Measurements from ENCODE around the gene SLC25A23.
"Not testable (repeated sequence)": the region's sequence is repeated elsewhere in the genome, so short reads cannot be mapped to it uniquely, and the experiment has no call there.

The SLC25A23 gene

DNA sequence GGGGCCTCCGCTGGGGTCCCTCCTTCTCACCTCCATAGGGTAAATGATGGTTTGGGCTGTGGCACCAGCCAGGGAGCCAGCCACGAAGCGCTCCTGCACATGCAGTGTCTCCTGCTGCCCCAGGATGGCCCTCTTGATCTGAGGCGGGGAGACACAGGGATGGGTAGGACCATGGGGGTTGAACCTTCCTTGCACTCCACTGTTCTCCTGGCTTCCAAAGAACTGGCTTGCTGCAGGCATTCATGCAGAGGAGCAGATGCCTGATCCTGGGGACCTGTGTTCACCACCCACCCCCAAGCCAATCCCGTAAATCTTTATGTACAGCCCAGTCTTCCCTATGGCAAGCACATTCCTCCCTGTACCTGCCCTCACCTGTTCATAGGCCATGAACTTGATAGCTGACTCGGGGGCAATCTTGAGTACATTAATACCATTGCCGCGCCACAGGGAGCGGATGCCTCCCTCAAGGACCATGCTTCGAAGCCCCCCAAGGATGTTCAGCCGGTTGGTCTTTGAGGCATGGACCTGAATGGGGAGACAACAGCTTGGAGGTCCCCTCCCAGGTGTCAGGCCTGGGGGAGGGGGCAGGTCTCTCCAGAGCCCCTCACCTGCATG, 5.5 kb downstream of the SLC25A23 start:
- no peak for DNase-seq

DNA sequence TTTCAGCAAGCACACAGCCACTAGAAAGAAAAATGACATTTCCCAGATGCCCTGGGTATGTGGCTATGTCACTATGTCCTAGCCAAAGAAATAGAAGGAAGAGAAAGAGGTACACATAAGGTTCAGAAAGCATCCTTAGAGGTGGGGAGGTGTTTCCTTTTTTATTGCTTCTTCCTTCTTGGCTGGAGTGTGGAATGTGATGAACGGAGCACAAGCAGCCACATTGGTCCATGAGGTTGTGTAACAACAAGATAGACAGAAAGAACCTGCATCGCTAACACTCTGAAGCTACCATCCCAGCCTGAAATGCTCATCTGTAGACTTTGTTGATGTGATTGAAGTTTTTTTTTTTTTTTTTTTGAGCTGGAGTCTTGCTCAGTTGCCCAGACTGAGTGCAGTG, 6.7 kb downstream of the SLC25A23 start:
- no peak for DNase-seq

DNA sequence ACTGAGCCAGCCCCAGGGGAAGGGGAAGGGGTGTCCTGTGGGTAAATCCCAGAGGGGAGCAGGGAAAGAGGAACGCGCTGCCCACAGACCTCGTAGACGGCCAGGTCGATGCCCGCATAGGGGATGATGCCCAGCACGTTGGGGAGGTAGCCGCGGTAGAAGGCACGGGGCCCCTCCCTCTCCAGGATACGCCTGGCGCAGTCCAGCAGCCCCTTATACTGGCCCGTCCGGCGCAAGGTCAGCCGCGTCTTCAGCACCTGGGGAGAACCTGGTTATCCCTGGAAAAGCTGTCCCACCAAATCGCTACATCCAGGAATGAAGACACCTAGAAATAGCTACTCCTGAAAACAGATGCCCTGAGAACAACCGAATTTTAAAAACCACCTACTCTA, 7.4 kb downstream of the SLC25A23 start:
- no peak for DNase-seq

DNA sequence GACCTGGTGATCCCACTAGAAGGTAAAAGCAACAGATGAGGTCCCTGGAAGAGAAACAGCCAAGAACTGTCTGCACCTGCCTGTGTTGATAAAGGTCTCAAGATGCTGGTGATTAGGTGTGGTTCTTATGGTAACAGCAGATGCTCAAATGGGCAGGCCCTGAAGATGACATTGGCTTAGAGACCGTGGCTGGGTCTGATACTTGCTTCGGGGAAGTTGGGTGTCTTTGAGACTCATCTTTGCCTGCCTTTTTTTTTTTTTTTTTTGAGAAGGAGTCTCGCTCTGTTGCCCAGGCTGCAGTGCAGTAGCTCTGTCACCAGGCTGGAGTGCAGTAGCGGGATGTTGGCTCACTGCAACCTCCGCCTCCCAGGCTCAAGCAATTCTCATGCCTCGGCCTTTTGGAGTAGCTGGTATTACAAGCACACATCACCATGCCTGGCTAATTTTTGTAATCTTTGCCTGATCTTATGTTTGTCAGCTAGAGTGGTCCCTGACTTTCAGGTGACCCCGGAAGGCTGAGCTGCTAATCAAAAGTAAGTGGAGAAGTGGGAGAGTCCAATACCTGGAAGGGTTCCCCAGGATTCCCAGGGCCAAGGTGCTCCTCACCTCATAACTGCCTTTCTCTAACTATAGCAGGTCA, 7.9 kb downstream of the SLC25A23 start:
- no peak for DNase-seq

DNA sequence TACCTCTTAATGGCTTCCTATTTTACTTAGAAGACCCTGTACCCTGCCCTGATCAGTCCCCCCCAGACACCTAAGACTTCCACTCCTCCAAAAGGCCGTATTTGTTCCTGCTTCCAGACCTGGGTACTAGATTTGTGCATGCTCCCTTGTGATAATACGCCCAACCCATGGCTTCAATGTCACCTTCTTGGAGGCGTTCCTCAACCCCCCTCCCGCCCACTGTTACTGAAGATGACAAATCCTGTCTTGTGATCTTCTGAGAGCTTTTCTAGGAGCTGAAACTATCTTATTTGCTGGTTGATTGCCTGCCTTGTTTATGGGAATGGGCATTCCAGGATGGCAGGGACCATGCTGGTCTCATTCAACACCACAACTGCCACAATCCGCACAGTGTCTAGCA, 9.4 kb downstream of the SLC25A23 start:
- no peak for DNase-seq

GRCh38 chr19:6448045-6448444, 11.5 kb downstream of the SLC25A23 start:
- no peak for DNase-seq

GRCh38 chr19:6446452-6446851, 13.1 kb downstream of the SLC25A23 start:
- no peak for DNase-seq

GRCh38 chr19:6443986-6444385, 15.6 kb downstream of the SLC25A23 start:
- DNase-seq = no peak

GRCh38 chr19:6442087-6442688, 17.4 kb downstream of the SLC25A23 start:
- no peak for DNase-seq

GRCh38 chr19:6440905-6441304, 18.7 kb downstream of the SLC25A23 start:
- no peak for DNase-seq

DNA sequence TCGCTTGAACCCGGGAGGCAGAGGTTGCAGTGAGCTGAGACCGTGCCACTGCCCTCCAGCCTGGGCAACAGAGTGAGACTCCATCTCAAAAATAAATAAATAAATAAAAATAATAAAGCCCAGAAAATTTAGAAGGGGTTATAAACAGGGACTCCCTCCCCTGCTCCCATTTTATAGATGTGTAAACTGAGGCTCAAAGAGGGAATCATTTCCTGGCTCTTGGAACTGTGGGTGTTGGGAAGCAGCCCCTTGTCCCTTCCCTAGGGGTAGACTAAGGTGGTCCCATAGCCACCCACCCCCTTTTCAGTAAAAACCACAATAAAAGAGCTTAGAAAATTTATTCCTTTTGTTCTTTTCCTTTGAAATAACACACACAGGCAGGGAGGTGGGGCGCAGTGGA, 19.8 kb downstream of the SLC25A23 start:
- DNase-seq = no peak

- no peak for DNase-seq
Observed at GRCh38 chr19:6433663-6434062, 25.9 kb downstream of the SLC25A23 start, which contains the start of gene SLC25A41. Gene SLC25A41, minus strand, starts transcription at chr19:6433763. Its CDS starts 70 bp downstream, at chr19:6433693.

- no peak for DNase-seq
Observed at GRCh38 chr19:6433165-6433564, 26.4 kb downstream of the SLC25A23 start.

- no peak for DNase-seq
Observed at GRCh38 chr19:6431891-6432290, 27.7 kb downstream of the SLC25A23 start.

DNA sequence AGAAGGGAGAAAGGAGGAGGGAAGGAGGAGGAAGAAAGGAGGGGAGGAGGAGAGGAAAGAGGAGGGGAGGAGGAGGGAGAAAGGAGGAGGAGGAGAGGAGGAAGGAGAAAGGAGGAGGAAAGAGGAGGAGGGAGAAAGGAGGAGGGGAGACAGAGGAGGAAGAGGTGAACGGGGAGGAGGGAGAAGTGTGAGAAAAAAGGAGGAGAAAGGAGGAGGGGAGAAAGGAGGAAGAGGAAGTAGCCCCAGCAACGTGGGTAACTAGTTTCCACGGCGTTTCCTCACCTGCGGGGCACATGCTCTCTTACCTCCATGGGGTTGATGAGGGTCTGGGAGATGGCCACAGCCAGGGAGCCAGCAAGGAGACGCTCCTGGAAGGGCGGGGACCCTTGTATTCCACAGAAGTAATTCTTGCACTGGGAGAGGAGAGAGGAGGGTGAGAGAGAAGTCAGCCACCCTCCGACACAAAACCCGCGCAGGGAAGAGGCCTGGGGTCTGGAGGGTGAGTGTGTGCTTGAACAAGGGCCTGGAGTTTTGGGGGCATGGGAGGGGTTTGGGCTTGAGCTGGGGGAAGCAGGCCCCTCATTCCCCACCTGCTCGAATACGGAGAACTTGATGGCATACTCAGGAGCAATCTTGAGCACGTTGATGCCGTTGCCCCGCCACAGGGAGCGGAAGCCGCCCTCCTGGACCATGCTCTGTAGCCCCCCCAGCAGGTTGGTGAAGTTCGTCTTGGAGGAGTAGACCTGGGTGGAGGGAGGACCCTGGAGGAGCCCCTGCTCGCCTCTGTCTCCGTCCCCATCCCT, 30.0 kb downstream of the SLC25A23 start:
- DNase-seq = no peak

- DNase-seq = not testable (repeated sequence)
Observed at GRCh38 chr19:6428692-6429418, 30.7 kb downstream of the SLC25A23 start.

GRCh38 chr19:6427131-6427530, 32.5 kb downstream of the SLC25A23 start:
- DNase-seq = no peak

GRCh38 chr19:6425732-6426620, 33.6 kb downstream of the SLC25A23 start:
- no peak for DNase-seq

- DNase-seq = peak; percentile 100
Observed at GRCh38 chr19:6424939-6425731, 34.5 kb downstream of the SLC25A23 start.

DNA sequence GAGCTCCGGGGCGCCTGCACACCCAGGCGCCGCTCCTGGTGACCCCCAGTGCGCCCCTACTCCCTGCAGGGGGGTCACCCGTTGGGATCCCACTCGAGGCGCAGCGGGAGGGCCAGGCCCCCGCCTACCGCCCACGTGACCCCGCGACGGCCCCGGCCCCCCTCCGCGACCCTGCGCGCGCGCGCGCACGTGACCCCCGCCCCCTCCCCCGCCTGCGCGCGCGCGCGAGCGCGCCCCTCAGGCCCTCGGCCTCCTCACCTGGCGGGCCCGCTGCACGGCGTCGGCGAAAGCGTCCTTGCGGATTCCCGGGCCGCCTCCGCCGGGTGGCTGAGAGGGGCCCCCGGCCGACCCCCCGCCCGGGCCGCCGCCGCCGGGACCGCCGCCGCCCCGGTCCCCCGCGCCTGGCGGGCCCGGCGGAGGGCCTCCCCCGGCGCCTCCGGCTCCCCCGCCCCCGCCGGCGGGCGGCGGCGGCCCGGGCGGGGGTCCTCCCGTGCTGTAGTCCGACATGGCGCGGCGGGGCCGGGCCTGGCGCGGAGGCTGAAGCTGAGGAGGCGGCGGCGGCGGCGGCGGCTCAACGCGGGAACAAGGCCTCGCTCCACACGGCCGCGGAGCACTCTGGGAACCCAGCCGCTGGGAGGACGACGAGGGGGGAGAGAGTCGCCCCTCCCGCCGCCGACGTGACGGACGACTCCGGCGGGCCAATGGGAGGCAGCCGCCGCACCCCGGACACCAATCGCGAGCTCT, 35.2 kb downstream of the SLC25A23 start, which contains the start of gene KHSRP:
Gene KHSRP, minus strand, starts transcription at position 617 of the 744 bp plus-strand sequence. Its CDS starts 110 bp downstream, at position 507.
- peak; percentile 47 for DNase-seq
